Fibroblast of mammary gland (primary cell): ENCODE measurements around the gene CNKSR2.
A peak's percentile ranks its signal among the peaks of the same experiment; 100 is the strongest.
"Not testable (repeated sequence)": the region's sequence is repeated elsewhere in the genome, so short reads cannot be mapped to it uniquely, and the experiment has no call there.

ENCODE experiments used
- DNase-seq: peaks from one replicate; pipeline ENCODE4 v3.0.0-alpha.2; 2010; ENCODE audit warnings: low read depth
- H3K4me3 ChIP-seq: 2 replicates; pipeline ENCODE4 v1.5.1; 2011; ENCODE audit warnings: low read depth, mild to moderate bottlenecking, low read length, moderate library complexity; ENCODE audit not compliant: control insufficient read depth
- TF ChIP-seq, protein P1 (sequence below): conservative IDR thresholded peaks from 2 replicates; pipeline ENCODE4 v1.5.1; 2011; ENCODE audit warnings: low read depth, low read length, inconsistent platforms; ENCODE audit not compliant: control insufficient read depth, insufficient read depth

CNKSR2 gene

DNA sequence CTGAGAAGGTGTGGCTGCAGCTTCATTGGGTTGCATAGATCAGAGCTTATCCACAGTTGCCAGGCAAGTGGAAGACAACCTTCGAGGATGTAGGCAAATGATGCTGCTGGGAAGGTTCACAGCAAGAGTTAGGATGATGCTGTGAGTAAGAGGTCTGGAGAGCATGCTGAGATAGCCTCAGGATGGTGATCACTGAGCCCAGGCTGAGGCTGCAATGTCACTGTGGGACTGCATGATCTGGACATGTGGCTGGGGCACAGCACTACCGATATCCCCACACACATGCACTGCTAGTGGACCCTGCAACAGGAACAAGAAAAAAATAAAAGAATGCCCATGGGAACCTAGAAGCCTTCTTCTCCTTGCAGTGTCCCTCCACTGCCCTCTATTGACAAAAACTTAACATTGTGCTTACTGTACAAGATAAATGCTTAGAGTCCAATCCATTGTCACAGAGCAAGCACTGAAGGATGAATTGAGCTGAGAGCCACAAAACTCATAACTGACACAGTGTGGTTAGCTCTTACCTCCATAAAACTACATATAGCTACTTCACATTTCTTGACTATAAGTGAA lies 105.6 kb downstream of the CNKSR2 start:
- peak; percentile 67 for DNase-seq

DNA sequence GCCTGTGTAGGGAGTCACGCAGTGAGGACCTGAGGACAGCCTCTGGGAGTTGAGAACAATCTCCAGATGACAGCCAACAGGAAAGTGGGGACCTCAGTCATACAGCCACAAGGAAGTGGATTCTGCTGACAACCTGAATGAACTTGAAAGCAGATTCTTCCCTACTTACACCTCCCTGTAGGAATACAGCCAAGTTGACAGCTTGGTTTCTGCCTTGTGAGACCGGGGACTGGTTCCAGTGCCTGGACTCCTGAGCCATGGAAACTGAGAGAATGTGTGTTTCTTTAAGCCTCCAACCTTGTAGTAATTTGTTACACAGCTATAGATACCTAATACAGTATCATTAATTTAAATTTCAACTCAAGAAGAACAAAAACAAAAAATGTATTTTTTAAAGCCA lies 107.5 kb downstream of the CNKSR2 start:
- TF ChIP-seq, protein P1, sequence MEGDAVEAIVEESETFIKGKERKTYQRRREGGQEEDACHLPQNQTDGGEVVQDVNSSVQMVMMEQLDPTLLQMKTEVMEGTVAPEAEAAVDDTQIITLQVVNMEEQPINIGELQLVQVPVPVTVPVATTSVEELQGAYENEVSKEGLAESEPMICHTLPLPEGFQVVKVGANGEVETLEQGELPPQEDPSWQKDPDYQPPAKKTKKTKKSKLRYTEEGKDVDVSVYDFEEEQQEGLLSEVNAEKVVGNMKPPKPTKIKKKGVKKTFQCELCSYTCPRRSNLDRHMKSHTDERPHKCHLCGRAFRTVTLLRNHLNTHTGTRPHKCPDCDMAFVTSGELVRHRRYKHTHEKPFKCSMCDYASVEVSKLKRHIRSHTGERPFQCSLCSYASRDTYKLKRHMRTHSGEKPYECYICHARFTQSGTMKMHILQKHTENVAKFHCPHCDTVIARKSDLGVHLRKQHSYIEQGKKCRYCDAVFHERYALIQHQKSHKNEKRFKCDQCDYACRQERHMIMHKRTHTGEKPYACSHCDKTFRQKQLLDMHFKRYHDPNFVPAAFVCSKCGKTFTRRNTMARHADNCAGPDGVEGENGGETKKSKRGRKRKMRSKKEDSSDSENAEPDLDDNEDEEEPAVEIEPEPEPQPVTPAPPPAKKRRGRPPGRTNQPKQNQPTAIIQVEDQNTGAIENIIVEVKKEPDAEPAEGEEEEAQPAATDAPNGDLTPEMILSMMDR, result no peak
- H3K4me3 ChIP-seq, result no peak overlapping the region
- DNase-seq, result no peak

More for the DNA sequence above, 105.6 kb downstream of the CNKSR2 start:
- no peak overlapping the region for H3K4me3 ChIP-seq
- TF ChIP-seq, protein P1, result peak; percentile 79

DNA sequence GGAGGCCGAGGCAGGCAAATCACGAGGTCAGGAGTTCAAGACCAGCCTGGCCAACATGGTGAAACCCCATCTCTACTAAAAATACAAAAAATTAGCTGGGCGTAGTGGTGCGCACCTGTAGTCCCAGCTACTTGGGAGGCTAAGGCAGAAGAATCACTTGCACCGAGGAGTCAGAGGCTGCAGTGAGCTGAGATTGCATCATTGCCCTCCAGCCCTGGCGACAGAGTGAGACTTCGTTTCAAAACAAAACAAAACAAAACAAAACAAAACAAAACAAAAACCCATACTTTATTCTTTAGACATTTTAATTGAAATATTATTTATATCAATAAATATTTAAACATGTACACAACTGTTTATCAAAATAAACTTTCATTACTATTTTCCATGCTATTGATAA lies 109.8 kb downstream of the CNKSR2 start:
- not testable (repeated sequence) for DNase-seq, H3K4me3 ChIP-seq

DNA sequence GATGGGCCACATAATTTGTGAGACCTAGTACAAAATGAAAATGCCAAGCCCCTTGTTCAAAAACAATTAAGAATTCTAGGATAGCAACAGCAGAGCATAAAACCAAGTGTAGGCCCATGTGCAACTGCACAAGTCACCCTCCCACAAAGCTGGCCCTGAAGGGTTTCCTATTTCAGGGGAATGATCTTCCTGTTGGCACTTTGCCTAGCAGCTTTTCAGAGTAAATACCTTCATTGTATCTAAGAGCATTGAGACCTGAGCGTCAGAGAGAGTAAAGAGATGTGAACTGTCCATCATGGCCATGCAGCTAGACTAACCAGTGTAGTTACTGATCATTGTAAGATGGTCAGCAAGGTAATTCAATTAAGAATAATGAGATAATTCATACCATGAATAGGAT lies 113.6 kb downstream of the CNKSR2 start:
- no peak overlapping the region for H3K4me3 ChIP-seq
- TF ChIP-seq, protein P1, result no peak
- no peak for DNase-seq

DNA sequence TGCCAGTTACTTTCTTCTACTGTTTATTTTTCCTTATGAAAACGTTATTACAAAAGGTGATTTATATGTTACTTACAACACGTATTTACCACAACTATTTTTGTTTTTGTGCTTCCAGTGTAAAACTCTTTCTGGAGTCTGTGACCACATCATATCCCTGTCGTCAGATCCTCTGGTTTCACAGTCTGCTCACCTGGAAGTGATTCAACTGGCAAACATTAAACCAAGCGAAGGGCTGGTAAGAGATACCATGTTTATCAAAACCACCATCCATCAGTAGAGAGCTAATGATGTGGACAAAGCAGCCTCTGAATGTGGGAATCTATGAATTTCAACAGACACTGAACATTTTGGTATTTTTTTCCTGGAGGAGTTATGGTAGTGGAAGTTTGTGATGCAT lies 116.1 kb downstream of the CNKSR2 start:
- H3K4me3 ChIP-seq, result no peak overlapping the region
- TF ChIP-seq, protein P1, result no peak
- DNase-seq, result no peak

DNA sequence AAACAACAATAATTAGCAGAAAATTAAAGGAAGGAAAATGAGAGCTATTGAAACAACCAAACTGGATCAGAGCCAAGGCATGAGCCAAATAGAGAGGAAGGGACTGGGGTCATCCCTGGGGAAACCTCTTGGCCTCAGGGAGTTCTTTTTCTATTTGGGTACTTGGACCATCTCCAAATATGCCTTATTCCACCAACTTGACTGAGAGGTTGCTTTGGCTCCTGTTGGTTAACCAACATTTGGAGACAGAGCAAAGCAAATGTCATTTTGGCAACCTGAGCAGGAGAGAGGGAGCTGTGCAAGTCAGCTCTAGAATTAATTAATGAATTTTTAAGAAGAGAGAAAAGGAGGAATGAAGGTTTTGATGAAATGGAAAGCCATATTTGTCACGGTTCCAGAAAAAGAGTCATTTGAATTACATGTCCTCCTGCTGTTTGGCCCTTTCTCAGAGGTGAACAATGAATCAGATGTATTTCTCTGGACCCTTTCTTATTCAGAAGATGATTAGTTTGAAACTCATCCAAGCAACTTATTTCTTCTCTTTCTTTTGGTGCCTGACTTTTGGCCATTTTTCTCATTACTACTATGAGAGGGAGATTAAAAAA lies 119.1 kb downstream of the CNKSR2 start:
- TF ChIP-seq, protein P1, result no peak
- H3K4me3 ChIP-seq, result no peak overlapping the region
- DNase-seq, result peak; percentile 72

DNA sequence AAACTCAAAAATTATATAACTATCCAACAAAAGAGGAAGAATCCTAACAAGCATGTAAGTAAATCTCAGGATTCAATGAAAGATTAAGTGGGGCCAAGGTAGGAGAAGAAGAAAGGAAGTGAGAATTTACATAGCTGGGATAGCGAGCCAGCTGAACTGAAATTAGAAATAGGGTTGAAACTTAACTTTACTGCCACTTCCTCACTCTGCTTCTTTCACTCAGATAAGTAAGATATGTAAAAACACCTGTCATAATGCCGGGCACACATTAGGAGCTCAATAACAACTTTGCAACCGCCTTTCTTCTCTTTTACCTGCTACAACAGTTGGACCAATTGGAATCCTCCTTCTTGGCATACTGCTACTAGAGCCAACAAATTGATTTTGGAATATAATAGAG lies 129.4 kb downstream of the CNKSR2 start:
- no peak overlapping the region for H3K4me3 ChIP-seq
- DNase-seq, result no peak
- TF ChIP-seq, protein P1, result no peak
